Loucy (cell line): ENCODE results near the gene NCF2.

ENCODE experiments used
- EZH2phosphoT487 ChIP-seq: fragments of 200-600 bp; IDR thresholded peaks from 2 replicates; pipeline ENCODE4 v1.6.1; 2018; ENCODE audit warnings: antibody characterized with exemption, mild to moderate bottlenecking, moderate library complexity, borderline replicate concordance
- TF ChIP-seq, protein P1 (sequence below): fragments of 200-600 bp; sonication (generic); conservative IDR thresholded peaks from 2 replicates; pipeline ENCODE4 v1.5.1; 2014; ENCODE audit warnings: mild to moderate bottlenecking, antibody characterized with exemption, low read length

DNA sequence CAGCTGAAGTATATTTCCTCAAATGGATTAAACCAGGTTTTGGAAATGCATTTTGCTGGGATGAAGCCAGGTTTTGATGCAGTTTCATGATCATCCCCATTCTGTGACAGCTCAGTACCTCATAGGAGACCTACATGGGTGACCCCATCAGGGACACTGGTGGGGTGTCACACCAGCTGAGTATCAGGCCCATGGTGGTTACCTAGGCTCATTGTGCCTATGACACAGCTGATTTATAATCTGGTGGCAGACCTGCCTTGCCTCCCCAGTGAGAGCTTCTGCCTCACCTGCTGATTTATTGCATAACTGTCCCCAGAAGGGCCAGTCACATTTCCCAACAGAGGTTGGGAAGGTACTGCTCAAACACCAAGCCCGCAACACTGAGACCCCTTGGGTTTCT, 3.8 kb downstream of the NCF2 start:
- TF ChIP-seq, protein P1, sequence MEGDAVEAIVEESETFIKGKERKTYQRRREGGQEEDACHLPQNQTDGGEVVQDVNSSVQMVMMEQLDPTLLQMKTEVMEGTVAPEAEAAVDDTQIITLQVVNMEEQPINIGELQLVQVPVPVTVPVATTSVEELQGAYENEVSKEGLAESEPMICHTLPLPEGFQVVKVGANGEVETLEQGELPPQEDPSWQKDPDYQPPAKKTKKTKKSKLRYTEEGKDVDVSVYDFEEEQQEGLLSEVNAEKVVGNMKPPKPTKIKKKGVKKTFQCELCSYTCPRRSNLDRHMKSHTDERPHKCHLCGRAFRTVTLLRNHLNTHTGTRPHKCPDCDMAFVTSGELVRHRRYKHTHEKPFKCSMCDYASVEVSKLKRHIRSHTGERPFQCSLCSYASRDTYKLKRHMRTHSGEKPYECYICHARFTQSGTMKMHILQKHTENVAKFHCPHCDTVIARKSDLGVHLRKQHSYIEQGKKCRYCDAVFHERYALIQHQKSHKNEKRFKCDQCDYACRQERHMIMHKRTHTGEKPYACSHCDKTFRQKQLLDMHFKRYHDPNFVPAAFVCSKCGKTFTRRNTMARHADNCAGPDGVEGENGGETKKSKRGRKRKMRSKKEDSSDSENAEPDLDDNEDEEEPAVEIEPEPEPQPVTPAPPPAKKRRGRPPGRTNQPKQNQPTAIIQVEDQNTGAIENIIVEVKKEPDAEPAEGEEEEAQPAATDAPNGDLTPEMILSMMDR = no peak
- TF ChIP-seq EZH2phosphoT487 = no peak
